K562 (cell line): ENCODE results near the gene ZNF48. TPM values are rescaled to one million over a fixed set of nuclear protein-coding genes. Genes with fewer than 3 reads are reported as not detected.

ENCODE experiments used
- ARID3A ChIP-seq: IDR thresholded peaks from 2 replicates; pipeline ENCODE4 v1.6.1; 2012; ENCODE audit warnings: low read depth, low read length, improper control_type of control experiment, borderline replicate concordance
- CGGBP1 ChIP-seq: fragments of 250-450 bp; sonication (Bioruptor Pico); IDR thresholded peaks from 2 replicates; pipeline ENCODE4 v1.9.0; 2021; ENCODE audit warnings: mild to moderate bottlenecking
- CHCHD3 ChIP-seq: fragments of 250-450 bp; sonication (Bioruptor Pico); IDR thresholded peaks from 2 replicates; pipeline ENCODE4 v2.1.2; 2022; ENCODE audit warnings: mild to moderate bottlenecking
- GABPA ChIP-seq: fragments of 200-800 bp; sonication (Bioruptor generic); conservative IDR thresholded peaks from 2 replicates; pipeline ENCODE4 v1.6.1; 2016; ENCODE audit warnings: low read depth, missing genetic modification characterization, missing compliant biosample characterization
- HMG20B ChIP-seq: fragments of 250-450 bp; sonication (Bioruptor Pico); IDR thresholded peaks from 2 replicates; pipeline ENCODE4 v1.5.0; 2021; ENCODE audit warnings: mild to moderate bottlenecking
- KLF10 ChIP-seq: fragments of 250-450 bp; sonication (Bioruptor Pico); IDR thresholded peaks from 2 replicates; pipeline ENCODE4 v1.6.1; 2021; ENCODE audit warnings: matching md5 sums
- MBD1 ChIP-seq: fragments of 250-450 bp; sonication (Bioruptor Pico); IDR thresholded peaks from 2 replicates; pipeline ENCODE4 v1.8.0; 2022; ENCODE audit warnings: inconsistent platforms
- NR2C2 ChIP-seq, 2 experiments: fragments of 200-800 bp in 1 of 2; sonication (Bioruptor generic) in 1 of 2; sonication (generic) in 1 of 2; formaldehyde crosslinking in 1 of 2; IDR thresholded peaks; 2 replicates each; pipeline versions ENCODE4 v1.6.1 to v1.8.0; 2016 to 2022; ENCODE audit warnings: mild to moderate bottlenecking in 1 of 2, missing compliant biosample characterization in 1 of 2, missing genetic modification characterization in 1 of 2, missing genetic modification reagents in 1 of 2
- RCOR1 ChIP-seq, 2 experiments: IDR thresholded peaks; 2 replicates each; pipeline ENCODE4 v1.6.1; 2012; ENCODE audit warnings: low read depth in 2 of 2, low read length in 2 of 2, borderline replicate concordance in 1 of 2, improper control_type of control experiment in 1 of 2
- STAT5A ChIP-seq: IDR thresholded peaks from 2 replicates; pipeline ENCODE4 v1.6.1; 2012; ENCODE audit warnings: low read length, inconsistent platforms, borderline replicate concordance
- TCF3 ChIP-seq: sonication (generic); formaldehyde crosslinking; IDR thresholded peaks from 2 replicates; pipeline ENCODE4 v1.4.0; 2020; ENCODE audit warnings: mild to moderate bottlenecking, missing genetic modification reagents
- ZNF12 ChIP-seq: sonication (generic); formaldehyde crosslinking; IDR thresholded peaks from 2 replicates; pipeline ENCODE4 v1.4.0; 2020; ENCODE audit warnings: mild to moderate bottlenecking, missing genetic modification reagents
- ZNF197 ChIP-seq: fragments of 200-800 bp; sonication (Bioruptor generic); IDR thresholded peaks from 2 replicates; pipeline ENCODE4 v1.6.1; 2016; ENCODE audit warnings: low read depth, missing genetic modification characterization, missing compliant biosample characterization
- ZNF212 ChIP-seq: fragments of 450-650 bp; formaldehyde crosslinking; IDR thresholded peaks from 2 replicates; pipeline ENCODE4 v1.4.0; 2020; ENCODE audit warnings: mild to moderate bottlenecking
- ZNF444 ChIP-seq: fragments of 250-450 bp; sonication (Bioruptor Pico); IDR thresholded peaks from 2 replicates; pipeline ENCODE4 v1.4.0; 2020; ENCODE audit warnings: mild to moderate bottlenecking, moderate library complexity
- ZNF778 ChIP-seq: fragments of 450-650 bp; formaldehyde crosslinking; IDR thresholded peaks from 2 replicates; pipeline ENCODE4 v1.4.0; 2020; ENCODE audit warnings: mild to moderate bottlenecking, moderate library complexity
- ZNF830 ChIP-seq: fragments of 250-450 bp; sonication (Bioruptor Pico); IDR thresholded peaks from 2 replicates; pipeline ENCODE4 v1.5.0; 2021; ENCODE audit warnings: mild to moderate bottlenecking
- polyA plus RNA-seq, 8 experiments: library from polyadenylated mRNA; depleted of rRNA in 4 of 8; stranded (reverse) in 5 of 8; unstranded in 3 of 8; fragments of >200 nt; fragmentation: Nextera tagmentation in 2 of 8; fragmentation: Illumina TruSeq in 1 of 8; extraction: Ambion mirVana in 2 of 8; extraction: Trizol in 1 of 8; gene quantifications; 2 replicates each; pipeline versions ENCODE4 v1.2.1 to v1.2.3, GENCODE V29; 2011 to 2014; ENCODE audit warnings: inconsistent platforms in 1 of 8, missing spikeins in 1 of 8
- total RNA-seq, 7 experiments: library from RNA; depleted of rRNA in 6 of 7; stranded (reverse); fragments of >200 nt in 6 of 7; fragmentation: Illumina TruSeq in 2 of 7; extraction: Trizol in 2 of 7; gene quantifications; 2 replicates each; pipeline versions ENCODE4 v1.2.1 to v1.2.3, GENCODE V29; 2011 to 2021; ENCODE audit warnings: low replicate concordance in 1 of 7
- TF ChIP-seq, protein P1 (sequence below): fragments of 250-450 bp; sonication (Bioruptor Pico); IDR thresholded peaks from 2 replicates; pipeline ENCODE4 v1.4.0; 2020; ENCODE audit warnings: mild to moderate bottlenecking
- TF ChIP-seq, protein P2 (sequence below): fragments of 250-450 bp; sonication (Bioruptor Pico); IDR thresholded peaks from 2 replicates; pipeline ENCODE4 v1.8.0; 2022; ENCODE audit warnings: moderate library complexity, mild to moderate bottlenecking, inconsistent platforms

Gene ZNF48
- total and polyA plus RNA-seq, 9 of the 15 experiments (the other 6 are each of a cell fraction or from before 2014, with no cell fraction given): 0.38 to 11.6 (median 4.7) TPM

DNA sequence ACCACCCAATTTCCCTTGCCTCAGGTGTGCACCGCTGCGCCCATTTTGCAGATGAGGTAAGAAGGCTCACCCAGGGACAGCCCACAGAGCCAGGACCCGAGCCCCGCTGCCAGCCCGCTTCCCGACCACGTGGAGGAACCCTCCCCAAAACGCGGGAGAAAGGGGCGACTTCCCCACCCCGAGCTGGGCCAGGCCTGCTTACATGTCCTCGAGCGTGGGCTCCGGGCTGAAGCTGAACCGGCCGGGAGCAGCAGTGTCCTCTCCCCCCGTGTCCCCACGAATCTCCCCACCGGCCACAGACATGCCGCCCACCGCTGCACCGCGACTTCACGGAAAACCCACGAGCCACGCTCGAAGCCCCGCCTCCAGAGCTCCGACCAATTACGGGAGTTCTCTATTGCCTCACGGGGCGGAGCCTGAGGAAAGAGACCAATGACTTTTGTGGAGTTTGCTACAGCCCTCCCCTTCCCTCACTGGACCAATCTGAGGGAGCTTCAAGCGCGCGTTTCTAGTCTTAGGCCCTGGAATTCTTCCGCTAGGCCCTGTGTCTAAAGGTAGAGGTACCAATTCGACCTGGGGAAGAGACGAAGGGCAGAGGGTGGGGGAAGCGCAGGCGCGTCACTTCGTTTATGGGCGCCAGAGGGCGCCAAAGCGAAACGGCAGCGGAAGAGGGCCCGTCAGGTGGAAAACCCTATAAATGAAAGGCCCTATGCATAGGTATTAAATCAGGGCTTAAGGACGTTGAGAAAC, 34.6 kb downstream of the ZNF48 start, which contains the start of gene DCTPP1 (continued):
- TF ChIP-seq ZNF830 (CRISPR knock-in tag) (no peak), ZNF212 (CRISPR knock-in tag) (no peak), NR2C2 (CRISPR knock-in tag; IDR thresholded peaks at IDR 0.05) (peak; percentile 50; the same call in 1 of the 2 replicates), NR2C2 (tag; IDR thresholded peaks at IDR 0.05) (peak; percentile 88), MBD1 (CRISPR knock-in tag) (no peak), ZNF197 (no peak), ARID3A (peak; percentile 32; the same call in 1 of the 2 replicates), CHCHD3 (CRISPR knock-in tag) (no peak), ZNF12 (no peak), RCOR1 (IDR thresholded peaks at IDR 0.05; ENCODE audit: borderline replicate concordance in 1 of 2, low read depth in 2 of 2, low read length in 2 of 2) (peak; percentile 51 to 68; a peak in 3 of 4 replicates), ZNF778 (CRISPR knock-in tag) (no peak), ZNF444 (CRISPR knock-in tag) (no peak), STAT5A (no peak), HMG20B (no peak), KLF10 (CRISPR knock-in tag) (no peak), TCF3 (CRISPR knock-in tag) (no peak), CGGBP1 (CRISPR knock-in tag) (no peak), GABPA (tag) (peak; percentile 59)
- TF ChIP-seq, protein P1, sequence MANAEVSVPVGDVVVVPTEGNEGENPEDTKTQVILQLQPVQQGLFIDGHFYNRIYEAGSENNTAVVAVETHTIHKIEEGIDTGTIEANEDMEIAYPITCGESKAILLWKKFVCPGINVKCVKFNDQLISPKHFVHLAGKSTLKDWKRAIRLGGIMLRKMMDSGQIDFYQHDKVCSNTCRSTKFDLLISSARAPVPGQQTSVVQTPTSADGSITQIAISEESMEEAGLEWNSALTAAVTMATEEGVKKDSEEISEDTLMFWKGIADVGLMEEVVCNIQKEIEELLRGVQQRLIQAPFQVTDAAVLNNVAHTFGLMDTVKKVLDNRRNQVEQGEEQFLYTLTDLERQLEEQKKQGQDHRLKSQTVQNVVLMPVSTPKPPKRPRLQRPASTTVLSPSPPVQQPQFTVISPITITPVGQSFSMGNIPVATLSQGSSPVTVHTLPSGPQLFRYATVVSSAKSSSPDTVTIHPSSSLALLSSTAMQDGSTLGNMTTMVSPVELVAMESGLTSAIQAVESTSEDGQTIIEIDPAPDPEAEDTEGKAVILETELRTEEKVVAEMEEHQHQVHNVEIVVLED (CRISPR knock-in tag): no peak
- TF ChIP-seq, protein P2, sequence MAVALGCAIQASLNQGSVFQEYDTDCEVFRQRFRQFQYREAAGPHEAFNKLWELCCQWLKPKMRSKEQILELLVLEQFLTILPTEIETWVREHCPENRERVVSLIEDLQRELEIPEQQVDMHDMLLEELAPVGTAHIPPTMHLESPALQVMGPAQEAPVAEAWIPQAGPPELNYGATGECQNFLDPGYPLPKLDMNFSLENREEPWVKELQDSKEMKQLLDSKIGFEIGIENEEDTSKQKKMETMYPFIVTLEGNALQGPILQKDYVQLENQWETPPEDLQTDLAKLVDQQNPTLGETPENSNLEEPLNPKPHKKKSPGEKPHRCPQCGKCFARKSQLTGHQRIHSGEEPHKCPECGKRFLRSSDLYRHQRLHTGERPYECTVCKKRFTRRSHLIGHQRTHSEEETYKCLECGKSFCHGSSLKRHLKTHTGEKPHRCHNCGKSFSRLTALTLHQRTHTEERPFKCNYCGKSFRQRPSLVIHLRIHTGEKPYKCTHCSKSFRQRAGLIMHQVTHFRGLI (CRISPR knock-in tag): no peak
